GM18502 (cell line): ENCODE measurements around the gene CDC20.

Source experiments
- ATAC-seq: cut with Tn5 transposase; IDR thresholded peaks from one replicate; pipeline ENCODE4 v1.9.1; 2021; ENCODE audit warnings: mild to moderate bottlenecking; ENCODE audit not compliant: unreplicated experiment, poor library complexity

The CDC20 gene

DNA sequence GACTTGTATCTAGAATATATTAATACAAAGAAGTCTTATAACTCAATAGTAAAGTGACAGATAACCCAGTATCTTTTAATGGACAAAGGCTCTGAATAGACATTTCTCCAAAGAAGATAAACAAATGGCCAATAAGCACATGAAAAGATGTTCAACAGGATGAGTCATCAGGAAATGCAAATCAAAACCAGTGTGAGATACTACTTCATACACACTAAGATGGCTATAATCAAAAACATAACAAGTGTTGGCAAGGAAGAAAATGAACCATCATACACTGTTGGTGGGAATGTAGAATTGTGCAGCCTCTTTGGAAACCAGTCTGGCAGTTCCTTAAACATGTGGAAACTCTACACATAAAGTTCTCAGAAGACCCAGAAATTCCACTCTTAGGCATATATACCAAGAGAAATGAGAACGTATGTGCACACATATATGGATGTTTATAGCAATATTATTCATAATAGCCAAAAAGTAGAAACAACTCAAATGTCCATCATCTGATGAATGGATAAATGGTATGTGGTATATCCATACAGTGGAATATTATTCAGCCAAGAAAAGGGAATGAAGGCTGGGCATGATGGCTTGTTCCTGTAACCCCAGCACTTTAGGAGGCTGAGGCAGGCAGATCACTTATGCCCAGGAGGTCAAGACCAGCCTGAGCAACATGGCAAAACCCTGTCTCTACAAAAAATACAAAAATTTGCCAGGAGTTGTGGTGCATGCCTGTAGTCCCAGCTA lies 31.1 kb upstream of the CDC20 start:
- ATAC-seq: no peak

DNA sequence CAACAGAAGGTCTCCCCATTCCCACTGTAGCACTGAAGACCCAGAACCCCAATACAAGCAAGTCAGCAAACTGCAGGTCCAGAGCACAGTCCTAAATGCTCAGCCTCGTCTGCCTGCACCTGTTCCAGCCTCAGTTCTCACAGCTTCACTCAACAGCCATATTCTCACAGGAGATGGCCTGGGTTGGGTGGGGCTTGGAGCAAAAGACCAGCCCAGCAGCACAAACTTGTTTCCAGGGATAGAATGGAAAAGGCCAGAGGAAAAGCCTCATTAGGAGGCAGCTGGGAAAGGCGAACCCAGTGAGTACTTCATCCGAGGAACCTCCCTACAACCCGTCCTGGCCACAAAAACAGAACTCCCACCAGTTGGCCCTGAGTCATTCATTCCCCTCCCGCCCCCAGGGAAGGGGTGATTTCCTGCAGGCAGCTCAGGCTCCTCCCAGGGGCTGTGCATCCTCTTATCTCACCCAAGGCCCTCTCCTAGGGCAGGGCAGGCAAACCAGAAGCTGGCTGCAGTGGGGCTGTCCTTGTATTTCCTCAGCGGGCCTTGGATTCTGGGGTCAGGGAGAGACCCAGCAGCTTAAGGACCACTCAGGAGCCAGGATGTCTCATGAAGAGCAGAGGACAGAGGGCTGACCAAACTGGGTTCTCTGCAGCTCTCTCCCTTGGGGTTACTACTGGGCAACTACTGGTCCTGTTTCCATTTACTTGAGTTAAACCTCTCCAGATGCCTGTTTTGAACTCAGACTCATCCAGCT lies 28.6 kb upstream of the CDC20 start:
- no peak for ATAC-seq

DNA sequence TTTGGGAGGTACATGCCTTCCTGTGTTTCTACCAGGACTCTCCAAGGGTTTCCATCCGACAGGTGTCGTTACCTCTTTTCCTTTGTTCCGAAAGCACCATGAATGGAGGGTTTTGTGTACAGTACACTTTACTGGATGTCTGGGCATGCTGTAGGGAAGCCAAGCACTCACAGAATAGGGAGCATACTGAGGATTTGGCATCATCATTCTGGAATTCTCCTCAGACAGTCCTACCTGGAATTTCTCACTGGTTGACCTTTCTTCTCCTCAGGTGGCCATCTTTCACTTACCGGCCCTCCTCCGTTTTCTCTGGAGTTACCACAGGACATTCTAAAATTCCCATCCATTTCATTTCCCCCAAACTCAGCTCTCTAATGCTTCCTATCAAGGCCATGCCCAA lies 27.1 kb upstream of the CDC20 start:
- ATAC-seq: no peak

DNA sequence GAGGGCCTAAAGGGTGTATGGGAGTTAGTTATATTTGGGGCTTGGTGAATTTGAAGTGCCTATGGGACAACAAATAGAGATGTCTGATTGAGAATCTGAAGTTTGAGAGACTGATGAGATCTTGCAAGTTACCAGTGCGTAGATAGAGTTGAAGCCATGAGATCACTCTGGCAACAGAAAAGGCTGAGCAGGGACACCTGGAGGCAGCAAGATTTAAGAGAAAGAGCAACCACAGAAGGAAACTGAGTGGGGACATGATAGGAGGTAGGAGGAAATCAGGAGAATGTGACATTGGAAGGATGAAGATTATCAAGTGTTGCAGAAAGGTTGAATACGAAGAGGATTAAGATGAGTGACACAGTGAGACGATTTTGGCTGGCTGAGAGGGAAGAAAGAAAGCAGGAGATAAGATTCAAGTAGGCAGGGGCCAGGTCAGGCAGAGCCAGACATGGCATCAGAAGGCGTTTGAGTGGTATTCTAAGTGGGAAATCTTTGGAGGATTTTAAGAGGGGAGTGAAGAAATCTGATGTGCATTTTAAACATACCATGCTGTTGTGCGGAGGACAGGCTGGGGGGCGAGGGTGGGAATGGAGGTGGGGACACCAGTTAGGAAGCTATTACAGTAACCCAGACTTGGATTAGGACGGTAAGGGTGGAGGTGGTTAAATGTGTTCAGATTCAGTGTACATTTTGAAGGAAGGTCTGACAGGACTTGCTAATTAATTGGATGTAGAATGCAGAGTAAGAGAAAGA lies 24.2 kb upstream of the CDC20 start:
- ATAC-seq: no peak

DNA sequence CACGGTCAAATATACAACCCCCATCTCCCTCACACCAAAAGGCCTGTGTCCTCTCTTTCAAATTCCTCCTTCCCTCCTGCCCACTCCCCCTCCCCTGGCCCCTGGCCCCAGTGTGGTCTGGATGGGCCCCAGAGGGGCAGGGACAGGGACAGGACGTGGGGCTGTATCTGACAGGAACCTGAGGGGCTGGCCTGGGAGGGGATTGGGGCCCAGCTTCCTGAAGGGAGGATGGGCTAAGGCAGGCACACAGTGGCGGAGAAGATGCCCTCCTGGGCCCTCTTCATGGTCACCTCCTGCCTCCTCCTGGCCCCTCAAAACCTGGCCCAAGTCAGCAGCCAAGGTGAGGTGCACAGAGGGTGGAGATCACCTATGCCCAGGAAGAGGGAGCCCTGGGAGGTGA lies 21.2 kb upstream of the CDC20 start, which contains the start of gene MPL:
TSS of gene MPL (plus strand) at position 231 of the 400 bp plus-strand sequence. CDS start at position 262, 31 bp downstream.
- ATAC-seq: no peak

DNA sequence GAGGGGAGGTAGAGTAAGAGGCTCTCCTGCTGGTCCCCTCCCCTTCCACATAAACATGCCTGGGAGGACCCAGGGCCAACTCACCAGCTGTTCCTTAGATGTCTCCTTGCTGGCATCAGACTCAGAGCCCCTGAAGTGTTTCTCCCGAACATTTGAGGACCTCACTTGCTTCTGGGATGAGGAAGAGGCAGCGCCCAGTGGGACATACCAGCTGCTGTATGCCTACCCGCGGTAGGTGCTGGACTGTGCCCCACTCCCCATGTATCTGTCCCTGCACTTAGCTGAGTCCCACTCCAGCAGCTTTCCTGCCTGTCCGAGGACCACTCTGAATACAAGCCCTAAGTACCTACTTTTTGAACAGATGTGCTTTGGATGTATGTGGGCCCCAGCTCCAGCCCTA lies 20.8 kb upstream of the CDC20 start:
- ATAC-seq: no peak

DNA sequence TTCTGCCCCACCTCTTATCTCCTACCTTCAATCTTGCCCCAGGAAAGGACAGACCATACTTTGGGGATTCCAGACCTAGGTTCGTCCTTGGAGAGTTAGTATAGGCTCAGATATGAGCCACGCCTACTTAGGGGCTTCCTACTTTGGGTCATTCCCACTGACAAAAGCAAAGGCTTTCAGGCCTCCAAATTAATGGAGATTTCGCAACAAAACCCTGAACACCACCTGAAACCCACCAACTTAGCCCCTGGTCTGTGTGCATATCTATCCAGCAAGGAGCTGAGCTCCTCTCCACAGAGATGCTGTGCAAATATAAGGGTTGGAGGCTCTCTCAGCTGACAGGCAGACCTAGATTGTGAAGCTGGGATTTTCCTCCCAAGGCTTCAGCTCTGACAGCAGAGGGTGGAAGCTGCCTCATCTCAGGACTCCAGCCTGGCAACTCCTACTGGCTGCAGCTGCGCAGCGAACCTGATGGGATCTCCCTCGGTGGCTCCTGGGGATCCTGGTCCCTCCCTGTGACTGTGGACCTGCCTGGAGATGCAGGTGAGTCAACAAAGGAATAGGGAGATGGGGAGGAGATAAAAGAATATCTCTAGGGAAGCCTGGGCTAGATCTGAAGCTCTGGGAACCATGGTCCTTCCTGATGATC lies 19.1 kb upstream of the CDC20 start:
- no peak for ATAC-seq

DNA sequence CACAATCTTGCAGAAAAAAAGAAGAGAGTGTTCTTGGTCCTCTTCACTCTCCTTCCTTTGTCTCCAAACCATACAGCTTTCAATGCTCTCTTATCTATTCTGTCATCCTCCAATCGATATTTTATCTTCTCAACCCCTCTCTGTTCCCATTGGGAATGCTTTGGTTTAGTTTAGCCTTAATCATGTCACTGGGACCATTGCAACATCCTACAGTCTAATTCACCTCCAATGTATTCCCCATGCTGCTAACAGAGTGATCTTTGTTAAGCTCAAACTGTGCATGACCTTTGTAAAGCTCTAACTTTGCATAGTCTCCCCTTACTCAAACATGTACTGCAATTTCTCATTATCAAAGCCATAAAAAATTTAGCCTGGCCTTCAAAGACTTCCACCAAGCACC lies 18.2 kb upstream of the CDC20 start:
- ATAC-seq: no peak

DNA sequence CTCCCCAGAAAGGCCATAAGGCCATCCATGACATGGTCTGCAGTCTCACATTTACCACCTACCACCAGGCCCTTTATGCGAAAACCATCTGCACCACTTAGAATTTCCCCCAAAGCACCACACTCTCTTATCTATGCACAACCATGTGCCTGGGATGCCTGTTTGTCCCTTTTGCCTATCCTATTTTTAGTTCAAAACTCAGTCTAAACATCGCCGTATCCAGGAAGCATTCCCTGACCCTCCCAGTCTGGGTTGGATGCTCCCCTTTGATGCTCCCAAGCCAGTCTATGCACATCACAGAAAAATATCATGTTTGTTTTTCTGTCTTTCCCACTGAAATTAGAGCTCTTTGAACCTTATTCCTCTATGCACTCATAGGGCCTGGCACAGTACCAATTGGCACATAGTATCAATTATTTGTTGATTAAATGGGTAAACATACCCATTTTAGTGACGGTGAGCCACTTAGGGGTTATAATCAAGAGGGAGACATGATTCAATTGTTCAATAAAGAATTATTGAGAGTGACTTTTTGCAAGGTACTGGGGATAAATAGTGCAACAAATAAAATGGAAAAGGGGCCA lies 14.4 kb upstream of the CDC20 start:
- ATAC-seq: no peak

DNA sequence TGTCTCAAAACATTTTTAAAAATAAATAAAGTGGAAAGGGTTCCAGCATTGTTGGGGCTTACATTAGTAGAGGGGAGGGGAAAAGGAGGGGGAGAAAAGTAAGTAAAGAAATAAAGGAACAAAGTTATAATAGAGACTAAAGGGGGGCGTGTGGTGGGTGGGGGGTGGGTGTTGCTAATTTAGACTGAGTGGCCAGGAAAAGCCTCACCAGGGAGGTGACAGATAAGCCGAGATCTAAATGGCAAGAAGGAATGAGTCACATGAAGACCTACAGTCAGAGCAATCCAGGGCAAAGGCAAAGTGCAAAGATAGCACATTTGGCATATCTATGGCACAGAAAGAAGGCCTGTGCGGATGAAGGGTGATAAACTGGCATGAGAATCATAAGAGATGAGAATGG lies 13.7 kb upstream of the CDC20 start:
- ATAC-seq: no peak

DNA sequence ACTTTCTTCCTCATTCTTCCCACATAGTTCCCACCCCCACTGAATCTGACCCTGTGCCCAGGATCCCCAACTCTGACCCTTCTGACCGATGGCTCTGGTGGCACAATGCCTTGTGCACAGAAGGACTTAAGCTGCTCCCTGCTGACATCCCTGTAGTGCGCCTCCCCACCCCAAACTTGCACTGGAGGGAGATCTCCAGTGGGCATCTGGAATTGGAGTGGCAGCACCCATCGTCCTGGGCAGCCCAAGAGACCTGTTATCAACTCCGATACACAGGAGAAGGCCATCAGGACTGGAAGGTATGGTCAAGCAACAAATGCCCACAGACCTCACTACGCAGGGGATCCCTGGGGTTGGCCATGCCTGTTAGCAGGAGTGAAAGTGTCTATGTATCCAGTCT lies 12.1 kb upstream of the CDC20 start:
- ATAC-seq: no peak

DNA sequence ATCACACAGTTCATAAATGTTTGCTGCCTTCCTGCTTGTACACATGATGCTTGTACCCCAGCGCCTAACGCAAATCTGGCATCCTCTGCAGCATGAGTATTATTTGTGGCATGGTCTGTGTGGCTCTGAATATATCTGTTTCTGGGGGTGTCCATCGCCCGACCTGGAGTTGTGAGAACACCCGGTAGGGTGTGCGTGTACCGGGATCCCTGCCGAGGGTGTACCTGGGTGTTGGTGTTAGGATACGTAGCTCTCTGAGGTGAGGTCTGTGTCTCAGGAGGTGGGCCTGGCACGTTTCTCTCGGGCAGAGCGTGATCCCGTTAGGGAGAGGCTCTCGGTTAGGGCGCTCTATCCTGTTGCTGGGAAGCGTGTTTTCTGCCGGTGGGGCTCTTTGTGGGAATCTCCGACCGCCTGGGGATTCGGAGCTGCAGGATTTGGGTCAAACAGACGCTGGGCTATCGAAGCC lies 10.4 kb upstream of the CDC20 start:
- ATAC-seq: no peak

DNA sequence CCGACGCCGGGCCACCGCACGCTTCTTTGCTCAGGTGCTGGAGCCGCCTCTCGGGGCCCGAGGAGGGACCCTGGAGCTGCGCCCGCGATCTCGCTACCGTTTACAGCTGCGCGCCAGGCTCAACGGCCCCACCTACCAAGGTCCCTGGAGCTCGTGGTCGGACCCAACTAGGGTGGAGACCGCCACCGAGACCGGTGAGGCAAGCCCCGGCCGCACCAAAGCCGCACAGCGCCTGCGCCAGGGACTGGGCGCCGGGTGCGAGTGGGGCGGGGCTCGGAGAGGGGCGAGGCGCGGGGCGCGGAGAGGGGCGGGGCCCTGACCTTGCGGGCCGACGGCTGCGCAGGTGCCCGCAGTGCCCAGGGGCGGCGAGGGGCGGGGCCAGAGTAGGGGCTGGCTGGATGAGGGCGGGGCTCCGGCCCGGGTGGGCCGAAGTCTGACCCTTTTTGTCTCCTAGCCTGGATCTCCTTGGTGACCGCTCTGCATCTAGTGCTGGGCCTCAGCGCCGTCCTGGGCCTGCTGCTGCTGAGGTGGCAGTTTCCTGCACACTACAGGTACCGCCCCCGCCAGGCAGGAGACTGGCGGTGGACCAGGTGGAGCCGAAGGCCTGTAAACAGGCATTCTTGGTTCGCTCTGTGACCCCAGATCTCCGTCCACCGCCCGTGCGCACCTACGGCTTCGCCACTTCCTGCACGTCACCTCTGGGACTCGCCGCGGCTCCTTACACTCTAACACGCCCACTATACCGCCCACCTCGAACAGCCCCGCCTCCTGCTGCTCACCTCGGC lies 9.8 kb upstream of the CDC20 start:
- ATAC-seq: no peak

DNA sequence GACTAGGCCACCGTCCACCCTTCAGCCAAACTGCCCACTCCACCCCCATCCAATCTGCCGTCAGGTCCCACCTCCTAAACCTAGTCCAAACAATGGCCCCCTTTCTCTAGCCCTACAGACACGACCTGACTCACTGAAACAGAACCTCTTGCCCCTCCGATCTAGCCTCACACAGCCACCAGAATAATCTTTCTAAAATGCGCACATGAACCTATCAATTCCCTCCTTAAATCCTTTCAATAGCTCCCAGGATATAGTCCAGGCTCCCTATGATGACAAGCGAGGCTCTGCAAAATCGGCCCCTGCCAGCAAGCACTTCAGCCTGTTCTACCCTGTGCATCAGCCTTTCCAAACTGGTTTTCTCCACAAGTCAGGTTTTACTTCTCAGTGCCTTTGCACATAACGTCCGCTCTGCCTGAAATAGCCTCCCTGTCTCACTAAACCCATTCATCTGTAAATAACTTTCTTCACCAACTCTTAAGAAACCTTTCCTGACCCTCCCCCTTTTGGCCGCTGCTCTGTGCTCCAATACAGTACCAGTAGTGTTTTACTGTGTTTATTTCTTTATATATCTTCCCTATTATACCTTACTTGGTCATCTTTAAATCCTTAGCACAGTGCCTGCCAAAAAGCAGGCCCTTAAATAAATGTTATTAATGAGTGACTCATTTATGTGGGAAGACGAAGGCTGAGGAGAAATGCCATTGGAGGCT lies 9.0 kb upstream of the CDC20 start:
- no peak for ATAC-seq

DNA sequence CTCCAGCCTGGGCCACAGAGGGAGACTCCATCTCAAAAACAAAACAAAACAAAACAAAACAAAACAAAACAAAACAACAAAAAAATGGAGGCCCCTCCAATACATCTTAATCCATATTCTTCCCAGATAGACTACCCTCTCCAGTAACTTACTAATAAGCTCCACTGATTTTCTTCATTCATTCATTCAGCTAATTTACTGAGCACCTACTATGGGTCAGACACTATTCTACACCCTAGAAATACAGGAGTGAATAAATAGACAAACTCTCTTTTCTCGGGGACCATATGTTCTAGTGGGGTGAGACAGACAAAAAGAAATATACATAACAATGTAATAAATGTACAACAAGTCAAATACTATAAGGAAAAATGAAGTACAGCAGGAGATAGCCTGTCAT lies 7.8 kb upstream of the CDC20 start:
- no peak for ATAC-seq

DNA sequence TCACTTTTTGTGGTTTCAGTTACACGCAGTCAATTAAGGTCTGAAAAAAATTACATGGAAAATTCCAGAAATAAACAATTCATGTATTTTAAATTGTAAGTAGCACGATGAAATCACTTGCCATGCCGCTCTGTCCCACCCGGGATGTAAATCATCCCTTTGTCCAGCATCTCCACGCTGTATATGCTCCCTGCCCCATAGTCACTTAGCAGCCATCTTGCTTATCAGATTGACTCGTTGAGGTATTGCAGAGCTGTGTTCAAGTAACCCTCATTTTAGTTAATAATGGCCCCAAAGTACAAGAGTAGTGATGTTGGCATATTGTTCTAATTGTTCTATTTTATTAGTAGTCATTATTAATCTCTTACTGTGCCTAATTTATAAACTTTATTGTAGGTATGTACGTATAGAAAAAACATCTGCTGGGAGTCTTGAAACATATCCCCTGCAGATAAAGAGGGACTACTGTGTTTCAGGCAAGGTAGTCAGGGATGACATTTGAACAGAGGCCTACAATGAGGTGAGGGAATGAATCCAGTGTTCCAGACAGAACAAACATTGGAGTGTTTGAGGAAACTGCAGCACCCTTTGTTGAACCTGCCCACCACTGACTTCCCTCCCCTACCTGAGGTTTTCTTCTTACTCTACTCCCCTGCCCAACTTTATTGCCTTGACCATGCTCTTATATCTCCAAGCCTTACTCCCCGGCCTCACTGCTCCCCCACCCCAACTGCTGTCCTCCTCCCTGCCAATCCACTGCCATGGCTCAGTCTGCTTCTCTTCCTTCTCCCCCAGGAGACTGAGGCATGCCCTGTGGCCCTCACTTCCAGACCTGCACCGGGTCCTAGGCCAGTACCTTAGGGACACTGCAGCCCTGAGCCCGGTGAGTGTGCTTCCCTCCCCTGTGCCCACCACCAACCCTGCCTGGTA lies 7.1 kb upstream of the CDC20 start:
- no peak for ATAC-seq

DNA sequence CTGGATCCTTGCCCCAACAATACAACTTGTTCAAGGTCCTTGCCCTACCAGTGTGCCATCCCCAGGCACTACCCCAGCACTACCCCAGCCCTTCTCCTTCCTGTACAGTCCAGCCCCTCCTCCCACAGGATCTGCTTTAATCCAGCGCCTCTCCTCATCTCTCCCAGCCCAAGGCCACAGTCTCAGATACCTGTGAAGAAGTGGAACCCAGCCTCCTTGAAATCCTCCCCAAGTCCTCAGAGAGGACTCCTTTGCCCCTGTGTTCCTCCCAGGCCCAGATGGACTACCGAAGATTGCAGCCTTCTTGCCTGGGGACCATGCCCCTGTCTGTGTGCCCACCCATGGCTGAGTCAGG lies 6.5 kb upstream of the CDC20 start:
- no peak for ATAC-seq

DNA sequence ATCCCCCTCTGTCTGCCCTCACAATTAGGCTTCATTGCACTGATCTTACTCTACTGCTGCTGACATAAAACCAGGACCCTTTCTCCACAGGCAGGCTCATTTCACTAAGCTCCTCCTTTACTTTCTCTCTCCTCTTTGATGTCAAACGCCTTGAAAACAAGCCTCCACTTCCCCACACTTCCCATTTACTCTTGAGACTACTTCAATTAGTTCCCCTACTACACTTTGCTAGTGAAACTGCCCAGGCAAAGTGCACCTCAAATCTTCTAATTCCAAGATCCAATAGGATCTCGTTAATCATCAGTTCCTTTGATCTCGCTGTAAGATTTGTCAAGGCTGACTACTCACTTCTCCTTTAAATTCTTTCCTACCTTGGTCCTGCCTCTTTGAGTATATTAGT lies 5.9 kb upstream of the CDC20 start:
- ATAC-seq: no peak
